B cell (primary cell): ENCODE data around the gene USP6NL. TPM values are rescaled to one million over a fixed set of nuclear protein-coding genes. Genes with fewer than 3 reads are reported as not detected.

ENCODE experiments used
- ATAC-seq: fragments of 200-7000 bp; cut with Tn5 transposase; one replicate; pipeline ENCODE4 v1.10.0; 2021; ENCODE audit warnings: low read depth, mild to moderate bottlenecking, moderate number of reproducible peaks, moderate library complexity
- CTCF ChIA-PET: fragments of 350-600 bp; sonication (Branson Sonifier 250); formaldehyde crosslinking; loops from one replicate; lab custom pipeline; 2021; ENCODE audit warnings: antibody characterized with exemption, inconsistent platforms; lab: Charles Lee
- POLR2A ChIA-PET: fragments of 350-600 bp; sonication (Branson Sonifier 250); formaldehyde crosslinking; loops from one replicate; lab custom pipeline; 2021; ENCODE audit warnings: antibody characterized with exemption; lab: Charles Lee
- DNase-seq: peaks from one replicate; pipeline ENCODE4 v3.0.0; 2013
- H2AFZ ChIP-seq: 2 replicates; pipeline ENCODE4 v1.6.1; 2012; ENCODE audit warnings: mild to moderate bottlenecking, low read depth, low read length; ENCODE audit not compliant: insufficient read depth, poor library complexity, severe bottlenecking
- H3K27ac ChIP-seq, 2 donors: 1 replicate in 1 of 2; 2 replicates in 1 of 2; pipeline ENCODE4 v1.5.1; 2012 to 2013; ENCODE audit warnings: low read length in 2 of 2, mild to moderate bottlenecking in 2 of 2, moderate library complexity in 1 of 2
- H3K27me3 ChIP-seq, 4 experiments: fragments of 200-600 bp in 1 of 4; sonication (generic) in 1 of 4; replicated peaks in 1 of 4; 1 replicate in 2 of 4; 2 replicates in 2 of 4; pipeline versions ENCODE4 v1.6.1 to v1.7.0; 2013 to 2016; ENCODE audit warnings: low read length in 3 of 4, mild to moderate bottlenecking in 2 of 4, mixed read lengths in 1 of 4, moderate library complexity in 1 of 4; ENCODE audit not compliant: insufficient read depth in 4 of 4, control insufficient read depth in 3 of 4; ENCODE audit errors: control extremely low read depth in 1 of 4
- H3K36me3 ChIP-seq, 2 experiments: replicated peaks in 1 of 2; 1 replicate in 1 of 2; 2 replicates in 1 of 2; pipeline versions ENCODE4 v1.6.1 to v1.7.1; 2013; ENCODE audit warnings: low read length in 1 of 2; ENCODE audit not compliant: insufficient read depth in 2 of 2, control insufficient read depth in 1 of 2; ENCODE audit errors: control extremely low read depth in 1 of 2, extremely low read depth in 1 of 2
- H3K4me1 ChIP-seq, 2 donors: fragments of 200-600 bp in 1 of 2; sonication (generic) in 1 of 2; 1 replicate in 1 of 2; 2 replicates in 1 of 2; pipeline versions ENCODE4 v1.5.1 to v1.6.1; 2013 to 2017; ENCODE audit warnings: low read length in 2 of 2; ENCODE audit not compliant: control insufficient read depth in 2 of 2, insufficient read depth in 2 of 2
- H3K4me2 ChIP-seq: replicated peaks from 2 replicates; pipeline ENCODE3; 2012; ENCODE audit warnings: mild to moderate bottlenecking, low read depth, low read length; ENCODE audit not compliant: poor library complexity, severe bottlenecking
- H3K4me3 ChIP-seq, 5 experiments: fragments of 200-600 bp in 1 of 5; sonication (generic) in 1 of 5; 1 replicate in 3 of 5; 2 replicates in 2 of 5; pipeline versions ENCODE4 v1.5.1 to v1.7.0; 2011 to 2016; ENCODE audit warnings: low read length in 4 of 5, mild to moderate bottlenecking in 4 of 5, low read depth in 2 of 5, control low read depth in 1 of 5, moderate library complexity in 1 of 5; ENCODE audit not compliant: insufficient read depth in 1 of 5; ENCODE audit errors: control extremely low read depth in 1 of 5, extremely low read depth in 1 of 5
- H3K79me2 ChIP-seq: fragments of 200-600 bp; sonication (generic); one replicate; pipeline ENCODE4 v1.6.0; 2016; ENCODE audit warnings: low read length; ENCODE audit not compliant: control insufficient read depth, insufficient read depth
- H3K9ac ChIP-seq: fragments of 200-600 bp; sonication (generic); 2 replicates; pipeline ENCODE4 v1.6.1; 2017; ENCODE audit warnings: mild to moderate bottlenecking, low read length, moderate library complexity
- H3K9me3 ChIP-seq, 3 donors: one replicate each; pipeline versions ENCODE4 v1.6.1 to v1.7.1; 2013; ENCODE audit warnings: low read length in 2 of 3; ENCODE audit not compliant: control insufficient read depth in 2 of 3, insufficient read depth in 1 of 3; ENCODE audit errors: control extremely low read depth in 1 of 3
- H4K20me1 ChIP-seq: 2 replicates; pipeline ENCODE4 v1.6.0; 2012; ENCODE audit warnings: mild to moderate bottlenecking, low read length; ENCODE audit not compliant: insufficient read depth, control insufficient read depth, poor library complexity, severe bottlenecking
- H3K27ac Mint-ChIP-seq: one replicate; pipeline ENCODE4 v1.8.0; 2021; ENCODE audit warnings: mixed read lengths
- H3K27me3 Mint-ChIP-seq: one replicate; pipeline ENCODE4 v1.8.0; 2021; ENCODE audit warnings: mixed read lengths
- H3K4me1 Mint-ChIP-seq: one replicate; pipeline ENCODE4 v1.8.0; 2021; ENCODE audit warnings: mixed read lengths
- H3K4me3 Mint-ChIP-seq: one replicate; pipeline ENCODE4 v1.8.0; 2021; ENCODE audit warnings: mixed read lengths
- H3K9me3 Mint-ChIP-seq: one replicate; pipeline ENCODE4 v1.8.0; 2022; ENCODE audit warnings: mixed read lengths; ENCODE audit not compliant: insufficient read depth
- EZH2 ChIP-seq: IDR thresholded peaks from 2 replicates; pipeline ENCODE4 v1.6.1; 2012; ENCODE audit warnings: borderline replicate concordance, low read depth, mild to moderate bottlenecking, moderate library complexity, low read length; ENCODE audit not compliant: insufficient read depth, poor library complexity, severe bottlenecking
- WGBS: methylation state at CpG from one replicate; pipeline ENCODE4 v1.1.5; 2013; ENCODE audit warnings: missing lambda C conversion rate; ENCODE audit not compliant: insufficient coverage; 5-methylcytosine and 5-hydroxymethylcytosine counted together
- intact Hi-C: fragments of 100-400 bp; cut with micrococcal nuclease; formaldehyde crosslinking; loops from one replicate; pipeline ENCODE4 v1.10.0; 2022
- polyA plus RNA-seq: library from polyadenylated mRNA; depleted of rRNA; stranded (reverse); fragments of >200 nt; gene quantifications from 2 replicates; pipeline ENCODE4 v1.2.3, GENCODE V29; 2012
- total RNA-seq, 2 donors: library from RNA; stranded (reverse); fragments of 120-200 nt in 1 of 2; gene quantifications; 1 replicate in 1 of 2; 2 replicates in 1 of 2; pipeline versions ENCODE4 v1.2.3 to v1.2.4, GENCODE V29; 2013 to 2022
- TF ChIP-seq, protein P1 (sequence below): fragments of 200-600 bp; IDR thresholded peaks from one replicate; pipeline ENCODE4 v1.8.0; 2022; ENCODE audit warnings: antibody characterized with exemption, mild to moderate bottlenecking

USP6NL gene
- total and polyA plus RNA-seq, 2 donors (not counting 1 experiment from before 2014, with no cell fraction given), result 27.0 to 61.5 TPM

DNA sequence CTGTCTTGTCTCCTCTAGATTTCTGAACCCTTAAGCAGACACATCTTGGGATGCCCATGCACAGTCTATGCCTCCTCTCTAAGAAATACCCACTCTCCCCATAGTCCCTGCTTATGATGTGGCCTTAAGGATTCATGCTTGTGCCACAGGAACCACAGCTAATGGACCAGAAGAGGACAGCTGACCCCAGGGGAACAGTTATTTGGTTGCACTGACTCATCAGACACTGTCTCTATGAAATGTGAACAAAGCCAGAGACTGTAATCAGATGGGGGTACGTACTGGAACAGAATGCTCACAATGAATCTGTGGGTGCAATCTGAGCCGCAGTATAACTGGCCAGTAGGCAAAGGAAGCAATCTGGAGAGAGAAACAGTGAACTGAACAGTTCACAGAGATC, 121.9 kb downstream of the USP6NL start:
- TF ChIP-seq, protein P1, sequence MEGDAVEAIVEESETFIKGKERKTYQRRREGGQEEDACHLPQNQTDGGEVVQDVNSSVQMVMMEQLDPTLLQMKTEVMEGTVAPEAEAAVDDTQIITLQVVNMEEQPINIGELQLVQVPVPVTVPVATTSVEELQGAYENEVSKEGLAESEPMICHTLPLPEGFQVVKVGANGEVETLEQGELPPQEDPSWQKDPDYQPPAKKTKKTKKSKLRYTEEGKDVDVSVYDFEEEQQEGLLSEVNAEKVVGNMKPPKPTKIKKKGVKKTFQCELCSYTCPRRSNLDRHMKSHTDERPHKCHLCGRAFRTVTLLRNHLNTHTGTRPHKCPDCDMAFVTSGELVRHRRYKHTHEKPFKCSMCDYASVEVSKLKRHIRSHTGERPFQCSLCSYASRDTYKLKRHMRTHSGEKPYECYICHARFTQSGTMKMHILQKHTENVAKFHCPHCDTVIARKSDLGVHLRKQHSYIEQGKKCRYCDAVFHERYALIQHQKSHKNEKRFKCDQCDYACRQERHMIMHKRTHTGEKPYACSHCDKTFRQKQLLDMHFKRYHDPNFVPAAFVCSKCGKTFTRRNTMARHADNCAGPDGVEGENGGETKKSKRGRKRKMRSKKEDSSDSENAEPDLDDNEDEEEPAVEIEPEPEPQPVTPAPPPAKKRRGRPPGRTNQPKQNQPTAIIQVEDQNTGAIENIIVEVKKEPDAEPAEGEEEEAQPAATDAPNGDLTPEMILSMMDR, result no peak
- no peak for TF ChIP-seq EZH2
- POLR2A ChIA-PET, result no interaction called here
- Histone ChIP-seq H2AFZ (no peak overlapping the region), H3K9me3 (no peaks in the 10 kb centered on the region), H3K4me3 (no peak overlapping the region), H3K36me3 (peaks cover 14 to 79% of the 10 kb centered on the region in 2 experiments), H4K20me1 (peaks cover 10% of the 10 kb centered on the region), H3K9ac (no peak overlapping the region), H3K27ac (peak overlapping the region in 1 of 2 donors; percentile 56), H3K27me3 (no peaks in the 10 kb centered on the region), H3K4me1 (no peaks in the 10 kb centered on the region), H3K4me2 (no peak overlapping the region), H3K79me2 (no peaks in the 10 kb centered on the region)
- Mint-ChIP-seq H3K4me3 (no peak overlapping the region), H3K27me3 (no peaks in the 10 kb centered on the region), H3K9me3 (no peaks in the 10 kb centered on the region), H3K4me1 (peaks cover 5% of the 10 kb centered on the region), H3K27ac (peak overlapping the region; percentile 54)
- WGBS, result 84% methylated on average over 2 of the region's 2 CpGs
- ATAC-seq, result no peak
- CTCF ChIA-PET, result no interaction called here
- no peak for DNase-seq
- intact Hi-C loops, result no loop called here

DNA sequence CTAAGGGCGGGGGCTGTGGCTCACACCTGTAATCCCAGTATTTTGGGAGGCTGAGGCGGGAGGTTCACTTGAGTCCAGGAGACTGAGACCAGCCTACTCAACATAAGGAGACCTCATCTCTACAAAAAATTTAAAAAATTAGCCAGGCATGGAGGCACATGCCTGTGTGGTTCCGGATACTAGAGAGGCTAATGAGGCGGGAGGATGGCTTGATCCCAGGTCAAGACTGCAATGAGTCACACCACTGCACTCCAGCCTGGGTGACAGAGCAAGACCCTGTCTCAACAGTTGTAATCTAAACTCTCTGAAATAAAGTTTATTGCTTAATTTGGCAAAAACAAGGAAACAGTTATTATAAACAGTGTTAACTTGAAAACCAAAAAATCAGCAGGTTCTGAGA, 123.3 kb downstream of the USP6NL start:
- no peak for TF ChIP-seq EZH2
- TF ChIP-seq, protein P1, result no peak
- CTCF ChIA-PET, result interaction anchor here (7.0 kb wide), 1 partner anchor 270 kb away, joined by 32 read pairs; no protein-coding TSS in a partner anchor
- no peaks in the 10 kb centered on the region for H3K9me3 ChIP-seq
- H3K9me3 Mint-ChIP-seq, result no peaks in the 10 kb centered on the region
- H3K4me3 ChIP-seq, result no peak overlapping the region
- H3K27me3 Mint-ChIP-seq, result no peaks in the 10 kb centered on the region
- H3K4me2 ChIP-seq, result no peak overlapping the region
- no peak overlapping the region for H2AFZ ChIP-seq
- POLR2A ChIA-PET, result no interaction called here
- ATAC-seq (no peak), DNase-seq (no peak)
- H3K9ac ChIP-seq, result no peak overlapping the region
- H3K4me1 Mint-ChIP-seq, result peaks cover 17% of the 10 kb centered on the region
- no peak overlapping the region for H3K4me3 Mint-ChIP-seq
- H3K79me2 ChIP-seq, result no peaks in the 10 kb centered on the region
- WGBS, result no CpG with 5 or more reads among the region's 4 CpGs
- peaks cover 10% of the 10 kb centered on the region for H4K20me1 ChIP-seq
- intact Hi-C loops, result no loop called here
- H3K27ac ChIP-seq, result peak overlapping the region in 1 of 2 donors; percentile 16
- H3K4me1 ChIP-seq, result peaks cover 5 to 8% of the 10 kb centered on the region in 2 donors
- H3K27ac Mint-ChIP-seq, result peak overlapping the region; percentile 70
- H3K36me3 ChIP-seq, result peaks cover 15 to 69% of the 10 kb centered on the region in 2 experiments
- H3K27me3 ChIP-seq, result no peaks in the 10 kb centered on the region
